GM19193 (cell line): ENCODE data around the gene OR6B2.

Experiments used
- POLR2A ChIP-seq: IDR thresholded peaks from 4 replicates; pipeline ENCODE4 v1.6.1; 2011; ENCODE audit not compliant: insufficient read depth, insufficient read length; ENCODE audit errors: extremely low read depth

Gene OR6B2

DNA sequence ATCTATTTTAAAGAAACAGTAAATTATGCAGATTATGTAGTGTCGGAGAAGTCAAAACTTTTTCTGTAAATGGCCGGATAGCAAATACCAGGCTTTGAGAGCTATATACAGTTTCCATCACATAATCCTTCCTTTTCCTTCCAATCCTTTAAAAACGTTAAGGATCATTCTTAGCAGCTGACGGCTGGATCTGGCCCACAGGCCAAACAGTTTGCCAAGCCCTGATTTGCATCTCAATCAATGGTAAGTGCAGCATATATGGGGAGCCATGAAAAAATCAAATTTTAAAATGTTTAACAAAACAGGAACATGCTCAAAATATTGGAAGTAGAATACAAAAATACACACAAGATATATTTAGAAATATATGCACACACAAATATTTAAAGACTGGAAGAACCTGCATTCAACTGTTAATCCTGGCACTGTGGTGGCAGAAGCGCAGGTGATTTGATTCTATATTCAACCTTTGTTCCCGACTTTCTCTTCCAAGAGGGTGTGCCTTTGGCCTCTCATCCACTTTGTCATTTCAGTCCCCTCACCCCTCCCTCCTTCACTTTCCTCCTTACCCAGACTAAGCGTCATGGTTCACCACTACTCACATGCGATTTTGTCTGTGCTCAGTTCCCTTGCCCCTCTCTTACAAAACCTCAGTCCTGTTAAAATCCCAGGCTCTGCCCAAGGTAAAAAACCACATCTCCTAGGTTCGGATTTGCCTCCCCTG lies 32.4 kb downstream of the OR6B2 start:
- no peak for TF ChIP-seq POLR2A

DNA sequence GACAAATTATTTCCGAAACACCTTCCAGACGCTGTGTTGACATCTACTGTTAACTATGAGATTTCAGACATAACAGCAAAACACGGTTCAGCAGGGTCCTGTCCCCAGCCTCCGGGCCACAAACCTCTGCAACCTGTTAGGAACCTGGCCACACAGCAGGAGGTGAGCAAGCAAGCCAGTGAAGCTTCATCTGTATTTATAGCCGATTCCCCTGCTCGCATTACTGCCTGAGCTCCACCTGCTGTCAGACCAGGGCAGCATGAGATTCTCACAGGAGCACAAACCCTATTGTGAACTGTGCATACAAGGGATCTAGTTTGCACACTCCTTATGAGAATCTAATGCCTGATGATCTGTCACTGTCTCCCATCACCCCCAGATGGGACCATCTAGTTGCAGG lies 36.1 kb downstream of the OR6B2 start:
- TF ChIP-seq POLR2A: no peak

DNA sequence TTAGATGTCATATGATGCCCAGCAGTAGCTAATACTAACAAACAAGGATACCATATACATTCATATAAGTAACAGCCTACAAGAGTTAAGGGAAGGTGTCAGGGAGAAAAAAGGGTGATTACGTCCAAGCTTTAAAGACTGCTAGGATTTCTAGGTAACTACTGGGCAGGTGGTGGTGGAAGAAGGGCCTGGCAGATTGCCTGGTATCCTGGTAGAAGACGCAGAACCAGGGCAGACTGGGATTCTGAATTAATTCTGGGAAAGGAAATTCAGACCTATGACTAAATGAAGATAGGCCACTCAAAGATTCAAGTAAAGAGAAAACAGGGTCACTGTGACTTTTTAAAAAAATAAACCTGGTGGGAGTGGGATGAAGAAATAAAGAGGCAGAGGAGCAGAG lies 36.9 kb downstream of the OR6B2 start:
- no peak for TF ChIP-seq POLR2A

DNA sequence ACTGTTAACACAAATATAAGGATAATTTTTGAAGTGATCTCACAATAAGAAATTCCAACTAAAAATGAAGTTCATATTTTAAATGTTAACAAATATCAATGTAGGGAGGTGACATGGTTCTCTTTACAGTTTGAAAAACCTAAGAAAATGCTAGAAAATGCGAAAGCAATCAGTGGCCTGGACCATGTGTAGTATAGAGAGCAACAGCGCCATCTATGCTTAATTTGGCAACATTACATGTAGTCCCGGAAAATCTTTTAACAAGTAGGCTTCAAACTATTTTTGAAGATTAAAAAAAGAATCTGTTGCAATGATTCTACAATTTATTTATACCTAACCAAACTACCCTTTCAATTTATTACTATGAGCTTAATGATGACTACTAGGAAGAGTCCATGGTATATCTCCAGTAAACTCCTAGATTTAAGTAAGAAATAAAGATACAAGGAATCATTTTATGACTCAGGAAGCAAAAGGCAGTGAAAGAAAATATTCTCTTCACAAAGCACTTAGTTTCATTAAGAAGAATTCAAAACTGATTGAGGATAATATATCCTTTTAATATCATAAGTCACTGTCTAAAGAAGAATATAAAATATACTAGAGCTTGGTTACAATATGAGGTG lies 38.4 kb downstream of the OR6B2 start:
- TF ChIP-seq POLR2A: no peak

DNA sequence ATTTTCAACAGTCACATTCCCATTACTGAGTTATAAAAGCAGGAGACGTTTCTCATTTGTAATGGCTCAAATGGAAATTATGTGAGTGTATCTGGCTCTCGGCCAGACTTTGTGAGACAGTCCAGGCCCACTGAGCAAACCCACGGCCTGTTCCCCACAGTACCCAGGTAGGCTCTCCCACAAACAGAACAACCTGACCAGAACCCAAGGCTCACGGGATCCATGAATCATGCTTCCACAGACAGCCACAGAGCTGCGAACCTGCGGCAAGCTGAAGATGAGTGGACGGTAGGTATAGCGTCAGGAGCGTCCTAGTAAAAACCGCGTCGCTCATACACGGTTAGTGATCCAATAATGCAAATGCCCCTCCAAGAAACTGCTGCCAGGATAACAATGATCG lies 39.3 kb downstream of the OR6B2 start:
- no peak for TF ChIP-seq POLR2A

DNA sequence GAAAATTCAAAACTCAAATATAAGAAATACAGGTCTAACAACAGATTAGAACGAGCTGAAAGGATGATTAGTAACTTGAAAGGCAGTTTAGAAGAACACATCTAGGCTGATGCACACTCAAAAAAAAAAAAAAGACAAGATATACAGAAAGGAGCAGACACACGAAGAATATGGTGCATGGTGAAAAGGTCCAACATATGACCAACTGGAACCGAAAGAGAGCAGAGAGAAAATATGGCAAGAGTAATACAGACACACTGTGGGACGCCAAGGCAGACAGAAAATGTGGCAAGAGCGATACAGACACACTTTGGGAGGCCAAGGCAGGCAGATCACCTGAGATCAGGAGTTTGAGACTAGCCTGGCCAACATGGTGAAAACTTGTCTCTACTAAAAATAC lies 44.9 kb downstream of the OR6B2 start:
- TF ChIP-seq POLR2A: no peak

DNA sequence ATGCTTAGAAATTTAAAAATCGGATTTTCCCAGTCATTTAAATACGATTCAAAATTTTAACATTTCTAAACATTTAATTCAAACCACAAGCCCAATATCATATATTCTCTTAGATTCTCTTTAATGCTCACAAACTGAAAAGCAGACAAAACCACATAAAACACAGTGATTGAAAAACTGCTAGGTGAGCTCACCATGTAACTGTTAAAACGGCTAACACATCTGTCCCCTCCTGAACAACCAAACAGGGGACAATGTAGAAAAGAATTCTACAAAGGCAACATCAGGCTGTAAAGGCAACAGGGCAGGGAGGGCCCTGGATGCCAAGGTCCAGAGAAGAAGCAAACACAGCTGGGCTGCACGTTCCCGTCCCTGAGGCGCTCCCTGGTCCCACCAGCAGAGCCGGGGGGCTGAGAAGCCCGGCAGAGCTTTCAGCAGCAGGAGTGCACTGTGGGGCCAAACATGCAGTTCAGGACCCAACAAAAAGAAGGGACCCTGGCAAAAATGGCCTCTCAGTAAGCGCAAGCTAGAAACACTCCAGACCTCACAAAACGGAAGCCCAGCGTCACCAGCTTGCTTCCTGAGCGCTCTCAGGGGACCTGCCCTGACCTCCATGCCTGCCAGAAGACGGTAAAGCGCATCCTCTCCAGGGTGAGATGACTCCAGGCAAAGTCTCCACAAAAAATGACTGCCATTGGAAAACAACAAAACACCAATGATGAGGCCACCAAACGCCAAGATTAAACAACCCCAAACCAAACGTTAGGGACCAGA lies 45.6 kb downstream of the OR6B2 start:
- no peak for TF ChIP-seq POLR2A

DNA sequence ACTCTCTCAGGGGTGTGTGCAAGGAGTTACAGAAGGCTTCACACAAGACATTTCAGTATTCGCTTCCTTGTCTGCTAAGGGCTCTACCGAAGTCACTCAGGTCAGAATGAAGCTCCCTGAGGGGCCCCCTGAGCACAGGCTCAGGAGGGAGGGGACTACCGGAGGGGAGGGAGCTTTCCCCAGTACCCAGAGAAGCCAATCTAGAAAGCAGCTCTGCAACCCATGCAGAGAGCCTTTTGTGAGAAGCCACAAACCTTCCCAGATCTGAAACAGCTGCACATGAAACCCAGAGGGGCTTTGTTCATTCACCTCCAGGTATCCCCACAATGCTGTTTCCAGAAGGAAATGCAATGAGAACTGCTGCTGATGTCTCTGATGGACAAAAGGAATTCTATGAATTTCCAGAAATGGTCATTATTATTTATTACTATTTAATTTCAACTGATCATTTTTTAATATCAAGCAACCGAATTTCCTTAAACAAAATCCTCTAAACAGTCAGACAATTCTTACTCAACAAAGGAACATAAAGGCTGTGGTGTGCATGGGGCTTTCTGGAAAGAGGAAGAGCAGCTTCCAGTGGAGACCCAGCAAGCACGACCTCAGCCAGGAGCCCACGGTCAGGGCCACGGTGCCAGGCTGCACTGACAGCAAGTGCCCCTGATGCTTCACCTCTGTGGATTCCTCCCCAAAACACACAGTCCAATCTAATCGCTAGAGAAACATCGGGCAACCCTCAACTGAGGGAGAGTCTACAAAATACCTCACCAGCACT lies 47.0 kb downstream of the OR6B2 start:
- no peak for TF ChIP-seq POLR2A
